Measurements from ENCODE around the gene ARHGEF16. TPM values are rescaled to one million over a fixed set of nuclear protein-coding genes. Genes with fewer than 3 reads are reported as not detected.
A peak's percentile ranks its signal among the peaks of the same experiment; 100 is the strongest.

ARHGEF16 gene
- polyA plus RNA-seq, 1 of the 3 experiments (the other 2 are of a cell fraction): 0.18 TPM

DNA sequence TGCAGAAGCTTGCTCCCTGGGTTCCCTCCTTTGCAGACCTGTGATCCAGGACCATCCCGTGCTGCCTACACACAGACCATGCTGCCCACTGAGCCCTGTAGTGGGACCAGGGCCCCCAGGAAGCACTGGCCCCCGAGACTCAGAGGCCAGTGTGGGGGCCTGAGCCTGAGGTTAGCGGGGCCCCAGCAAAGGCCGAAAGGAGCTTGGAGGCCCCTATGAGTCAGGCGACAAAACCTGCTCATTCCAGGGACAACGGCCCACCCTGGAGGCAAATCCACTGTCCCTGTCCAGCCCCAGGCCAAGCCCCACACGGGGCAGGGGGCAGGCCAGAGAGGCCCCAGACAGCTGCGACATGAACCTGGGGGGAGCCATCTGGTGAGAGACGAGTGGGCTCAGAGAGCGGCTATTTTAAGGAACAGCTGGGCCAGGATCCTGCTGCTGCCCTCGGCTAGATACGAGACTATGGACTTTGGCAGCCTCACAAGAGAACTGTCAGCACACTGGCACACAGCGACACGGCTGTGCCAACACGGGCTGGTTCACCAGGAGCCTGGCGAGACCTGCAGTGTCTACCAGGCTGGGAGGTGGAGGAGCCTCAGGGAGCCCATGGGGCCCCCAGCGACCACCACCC is 74.7 kb downstream of the ARHGEF16 start:
- Histone ChIP-seq H3K27me3 (ENCODE audit: insufficient read depth) (no peaks in the 10 kb centered on the region), H3K79me2 (ENCODE audit: insufficient read depth) (peaks cover 8% of the 10 kb centered on the region; the same call in 1 of the 2 replicates), H3K9me3 (no peaks in the 10 kb centered on the region), H3K4me2 (peak overlapping the region; percentile 11; the same call in 1 of the 2 replicates), H3K27ac (ENCODE audit: low read depth in 2 of 2, low read length in 1 of 2) (no peak overlapping the region), H3K4me3 (ENCODE audit: low read depth in 2 of 2, low read length in 1 of 2) (no peak overlapping the region), H3K4me1 (ENCODE audit: control insufficient read depth in 1 of 2, insufficient read depth in 2 of 2, low read depth in 1 of 2, low read length in 1 of 2) (peaks cover 0 to 43% of the 10 kb centered on the region in 2 experiments; a peak in 1 of 4 replicates), H3K9ac (no peak overlapping the region), H3F3A (replicated peaks; ENCODE audit: insufficient read depth) (peaks cover 3% of the 10 kb centered on the region), H3K36me3 (replicated peaks in 1 of 2; ENCODE audit: control insufficient read depth in 1 of 2, insufficient read depth in 2 of 2, low read length in 1 of 2) (no peaks in the 10 kb centered on the region), H2AFZ (ENCODE audit: low read depth) (no peak overlapping the region), H4K20me1 (ENCODE audit: insufficient read depth) (no peaks in the 10 kb centered on the region), H3K9me2 (no peaks in the 10 kb centered on the region)
- TF ChIP-seq, protein P1, sequence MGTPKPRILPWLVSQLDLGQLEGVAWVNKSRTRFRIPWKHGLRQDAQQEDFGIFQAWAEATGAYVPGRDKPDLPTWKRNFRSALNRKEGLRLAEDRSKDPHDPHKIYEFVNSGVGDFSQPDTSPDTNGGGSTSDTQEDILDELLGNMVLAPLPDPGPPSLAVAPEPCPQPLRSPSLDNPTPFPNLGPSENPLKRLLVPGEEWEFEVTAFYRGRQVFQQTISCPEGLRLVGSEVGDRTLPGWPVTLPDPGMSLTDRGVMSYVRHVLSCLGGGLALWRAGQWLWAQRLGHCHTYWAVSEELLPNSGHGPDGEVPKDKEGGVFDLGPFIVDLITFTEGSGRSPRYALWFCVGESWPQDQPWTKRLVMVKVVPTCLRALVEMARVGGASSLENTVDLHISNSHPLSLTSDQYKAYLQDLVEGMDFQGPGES (IDR thresholded peaks at IDR 0.05; ENCODE audit: low read depth, low read length): no peak
- no peak for TF ChIP-seq SMC3 (IDR thresholded peaks at IDR 0.05; ENCODE audit: low read depth, low read length)
- TF ChIP-seq YY1 (IDR thresholded peaks at IDR 0.05; ENCODE audit: low read depth): no peak
- DNase-seq: no peak
- WGBS (ENCODE audit: low lambda C conversion rate): no CpG with 5 or more reads among the region's 17 CpGs
- ChIA-PET CTCF (interaction anchor here (0.6 to 2.0 kb wide), 8 partner anchors 13 to 1147 kb away, joined by 3 to 7 read pairs (median 5); no protein-coding TSS in a partner anchor), POLR2A (no interaction called here)

DNA sequence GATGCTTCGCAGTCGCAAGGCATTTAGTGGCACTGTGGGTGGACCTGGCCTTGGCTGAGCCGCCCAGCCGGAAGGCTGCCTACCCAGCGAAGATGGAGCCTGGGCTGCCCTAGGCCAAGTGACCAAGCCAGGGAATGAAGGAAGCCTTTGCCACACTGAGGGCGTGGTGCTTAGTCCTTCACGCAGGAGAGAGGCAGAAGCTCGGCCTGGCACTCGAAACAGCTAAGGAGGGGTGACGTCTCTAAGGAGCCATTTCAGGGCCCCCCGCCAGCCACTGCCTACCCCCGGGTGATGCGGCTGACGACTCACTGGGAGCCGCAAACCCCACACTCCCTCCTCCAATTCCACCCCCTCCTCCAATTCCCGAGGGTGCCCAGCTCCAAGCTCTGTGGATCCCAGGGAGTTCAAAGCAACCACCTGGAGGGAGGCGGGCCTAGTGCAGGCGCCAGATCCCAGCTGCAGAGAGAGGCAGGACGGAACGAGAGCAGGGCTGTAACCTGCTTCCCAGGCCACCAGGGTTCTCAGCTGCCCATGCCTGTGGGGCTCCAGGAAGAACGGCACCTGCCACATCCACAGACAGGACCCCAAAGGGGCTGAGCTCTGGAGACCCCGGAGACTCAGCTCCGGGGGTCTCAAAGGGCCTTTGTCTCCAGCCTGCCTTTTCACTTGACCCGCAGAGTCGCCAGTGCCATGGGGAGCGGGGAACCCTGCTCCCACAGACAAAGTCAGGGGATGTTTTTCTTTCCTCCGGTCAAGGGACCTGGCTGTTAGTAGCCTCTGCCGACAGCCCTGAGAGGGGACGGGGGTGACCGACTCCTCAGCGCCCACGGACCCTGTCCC is 75.8 kb downstream of the ARHGEF16 start:
- H2AFZ ChIP-seq (ENCODE audit: low read depth): 0 out of 2 replicates have a peak overlapping the region, but pooled peaks have one; percentile 51
- DNase-seq: no peak
- no peak for TF ChIP-seq FOXM1 (IDR thresholded peaks at IDR 0.05; ENCODE audit: low read depth)
- TF ChIP-seq YY1 (IDR thresholded peaks at IDR 0.05; ENCODE audit: low read depth): no peak
- TF ChIP-seq, protein P2, sequence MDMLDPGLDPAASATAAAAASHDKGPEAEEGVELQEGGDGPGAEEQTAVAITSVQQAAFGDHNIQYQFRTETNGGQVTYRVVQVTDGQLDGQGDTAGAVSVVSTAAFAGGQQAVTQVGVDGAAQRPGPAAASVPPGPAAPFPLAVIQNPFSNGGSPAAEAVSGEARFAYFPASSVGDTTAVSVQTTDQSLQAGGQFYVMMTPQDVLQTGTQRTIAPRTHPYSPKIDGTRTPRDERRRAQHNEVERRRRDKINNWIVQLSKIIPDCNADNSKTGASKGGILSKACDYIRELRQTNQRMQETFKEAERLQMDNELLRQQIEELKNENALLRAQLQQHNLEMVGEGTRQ (IDR thresholded peaks at IDR 0.05; ENCODE audit: borderline replicate concordance, low read depth, low read length): no peak
- no peak for TF ChIP-seq EZH2phosphoT487 (IDR thresholded peaks at IDR 0.05; ENCODE audit: borderline replicate concordance, low read depth)
- TF ChIP-seq RXRA (IDR thresholded peaks at IDR 0.05; ENCODE audit: borderline replicate concordance, low read depth): no peak
- ChIA-PET CTCF (interaction anchor here (0.8 to 2.0 kb wide), 9 partner anchors 11 to 89 kb away, joined by 3 to 7 read pairs (median 5); no protein-coding TSS in a partner anchor), POLR2A (no interaction called here)
- H3K4me2 ChIP-seq: peak overlapping the region; percentile 81
- peak overlapping the region; percentile 53 to 54 for H3K4me3 ChIP-seq (ENCODE audit: low read depth in 2 of 2, low read length in 1 of 2)
- no peaks in the 10 kb centered on the region for H4K20me1 ChIP-seq (ENCODE audit: insufficient read depth)
- H3F3A ChIP-seq (replicated peaks; ENCODE audit: insufficient read depth): peaks cover 3% of the 10 kb centered on the region
- no peaks in the 10 kb centered on the region for H3K9me3 ChIP-seq
- H3K9me2 ChIP-seq: no peaks in the 10 kb centered on the region
- no peak overlapping the region for H3K27ac ChIP-seq (ENCODE audit: low read depth in 2 of 2, low read length in 1 of 2)
- no peaks in the 10 kb centered on the region for H3K27me3 ChIP-seq (ENCODE audit: insufficient read depth)
- 69% methylated on average over 12 of the region's 32 CpGs for WGBS (ENCODE audit: low lambda C conversion rate)
- H3K79me2 ChIP-seq (ENCODE audit: insufficient read depth): peaks cover 8% of the 10 kb centered on the region; the same call in 1 of the 2 replicates
- no peaks in the 10 kb centered on the region for H3K36me3 ChIP-seq (replicated peaks in 1 of 2; ENCODE audit: control insufficient read depth in 1 of 2, insufficient read depth in 2 of 2, low read length in 1 of 2)
- H3K9ac ChIP-seq: peak overlapping the region; percentile 67; the same call in 1 of the 2 replicates
- peaks cover 0 to 32% of the 10 kb centered on the region in 2 experiments; a peak in 1 of 4 replicates for H3K4me1 ChIP-seq (ENCODE audit: control insufficient read depth in 1 of 2, insufficient read depth in 2 of 2, low read depth in 1 of 2, low read length in 1 of 2)

Other genes starting within 250 kb of the ARHGEF16 start
- gene MEGF6, start 156.8 kb downstream of the ARHGEF16 start, polyA plus RNA-seq (2012; rRNA removed): 5.8 and 7.6 TPM in 2 replicates
- gene TPRG1L, start 170.3 kb downstream of the ARHGEF16 start, polyA plus RNA-seq (2012; rRNA removed): 25.9 and 35.5 TPM in 2 replicates
- gene WRAP73, start 195.4 kb downstream of the ARHGEF16 start, polyA plus RNA-seq (2012; rRNA removed): 61.9 and 67.8 TPM in 2 replicates
- gene TP73, start 197.9 kb downstream of the ARHGEF16 start, polyA plus RNA-seq (2012; rRNA removed): 0.21 and 0.64 TPM in 2 replicates

Measured in SK-N-SH (cell line).